Heart left ventricle (tissue), 13 donors: ENCODE results near the gene IL13RA1.

Source experiments
- POLR2A ChIP-seq, 2 donors: fragments of 450-650 bp; IDR thresholded peaks; one replicate each; pipeline ENCODE4 v1.6.1; 2017; ENCODE audit warnings: antibody characterized with exemption in 2 of 2, mild to moderate bottlenecking in 2 of 2, moderate library complexity in 2 of 2
- TF ChIP-seq, protein P1 (sequence below), 12 donors: fragments of 200-600 bp; sonication (generic) in 4 of 12; IDR thresholded peaks; one replicate each; pipeline versions ENCODE4 v1.5.0 to v1.8.0; 2018 to 2022; ENCODE audit warnings: antibody characterized with exemption in 12 of 12, mild to moderate bottlenecking in 5 of 12
- donor health status: ischemic (EF 13 %, LVEDD 7.1; RV severe dilation, severe dysfunction).
- donor health status: DM: no; HTN: yes; CAD: no.
- donor health status: DM: no; HTN: no; CAD: no.
- donor health status: ischemic (EF 25% LVEDD 6.9; RV normal size, moderate dysfunction).
- donor health status: ischemic (EF 25% LVEDD 5.7; RV mildly dilated, moderate dysfunction).
- donor health status: ischemic (EF 35%, LVEDD 5.7; RV mildly dilated, moderate dysfunction).
- donor health status: nonischemic (EF 11% LVEDD 7.7; RV severe dilation, severe dysfunction).
- donor health status: DM: yes; HTN: yes; CAD: no.
- donor health status: PGD.
- donor health status: ischemic (EF 29% LVEDD 5.4; RV normal size, mild dysfunction).
- donor health status: nonischemic (EF 23%, LVEDD 6.1; RV moderate dilation, normal function).

DNA sequence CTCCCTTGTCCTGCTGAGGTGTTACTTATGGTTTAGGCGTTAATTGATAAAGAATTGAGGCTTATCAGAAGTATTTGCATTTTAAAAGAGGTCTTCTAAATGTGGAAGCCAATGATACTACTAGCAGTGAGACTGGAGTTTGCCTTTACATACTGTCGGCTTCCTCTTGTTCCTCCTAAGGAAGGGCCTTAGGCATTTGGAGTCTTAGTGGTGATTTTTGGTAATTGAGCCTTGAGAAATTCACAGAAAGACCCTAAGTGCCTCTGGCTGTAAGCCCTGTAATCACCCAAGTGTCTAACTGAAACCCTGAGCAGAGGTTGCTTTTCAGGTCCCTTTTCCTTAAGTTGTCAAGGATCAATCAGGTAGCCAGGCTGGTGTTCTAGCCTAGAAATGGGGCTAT is 14.8 kb downstream of the IL13RA1 start:
- no peak for TF ChIP-seq POLR2A (IDR thresholded peaks at IDR 0.05)
- TF ChIP-seq, protein P1, sequence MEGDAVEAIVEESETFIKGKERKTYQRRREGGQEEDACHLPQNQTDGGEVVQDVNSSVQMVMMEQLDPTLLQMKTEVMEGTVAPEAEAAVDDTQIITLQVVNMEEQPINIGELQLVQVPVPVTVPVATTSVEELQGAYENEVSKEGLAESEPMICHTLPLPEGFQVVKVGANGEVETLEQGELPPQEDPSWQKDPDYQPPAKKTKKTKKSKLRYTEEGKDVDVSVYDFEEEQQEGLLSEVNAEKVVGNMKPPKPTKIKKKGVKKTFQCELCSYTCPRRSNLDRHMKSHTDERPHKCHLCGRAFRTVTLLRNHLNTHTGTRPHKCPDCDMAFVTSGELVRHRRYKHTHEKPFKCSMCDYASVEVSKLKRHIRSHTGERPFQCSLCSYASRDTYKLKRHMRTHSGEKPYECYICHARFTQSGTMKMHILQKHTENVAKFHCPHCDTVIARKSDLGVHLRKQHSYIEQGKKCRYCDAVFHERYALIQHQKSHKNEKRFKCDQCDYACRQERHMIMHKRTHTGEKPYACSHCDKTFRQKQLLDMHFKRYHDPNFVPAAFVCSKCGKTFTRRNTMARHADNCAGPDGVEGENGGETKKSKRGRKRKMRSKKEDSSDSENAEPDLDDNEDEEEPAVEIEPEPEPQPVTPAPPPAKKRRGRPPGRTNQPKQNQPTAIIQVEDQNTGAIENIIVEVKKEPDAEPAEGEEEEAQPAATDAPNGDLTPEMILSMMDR (IDR thresholded peaks at IDR 0.05): no peak
